Suprapubic skin (tissue), 3 donors: Measurements from ENCODE around the gene POLR3H.

Experiments used
- POLR2A ChIP-seq, 2 donors: fragments of 450-650 bp; IDR thresholded peaks; one replicate each; pipeline ENCODE4 v1.6.1; 2017; ENCODE audit warnings: antibody characterized with exemption in 2 of 2, mild to moderate bottlenecking in 2 of 2, moderate library complexity in 2 of 2
- TF ChIP-seq, protein P1 (sequence below), 2 donors: fragments of 200-600 bp in 1 of 2; fragments of 450-650 bp in 1 of 2; sonication (generic) in 1 of 2; IDR thresholded peaks; one replicate each; pipeline ENCODE4 v1.5.1; 2016 to 2019; ENCODE audit warnings: antibody characterized with exemption in 2 of 2, mild to moderate bottlenecking in 1 of 2, moderate library complexity in 1 of 2

DNA sequence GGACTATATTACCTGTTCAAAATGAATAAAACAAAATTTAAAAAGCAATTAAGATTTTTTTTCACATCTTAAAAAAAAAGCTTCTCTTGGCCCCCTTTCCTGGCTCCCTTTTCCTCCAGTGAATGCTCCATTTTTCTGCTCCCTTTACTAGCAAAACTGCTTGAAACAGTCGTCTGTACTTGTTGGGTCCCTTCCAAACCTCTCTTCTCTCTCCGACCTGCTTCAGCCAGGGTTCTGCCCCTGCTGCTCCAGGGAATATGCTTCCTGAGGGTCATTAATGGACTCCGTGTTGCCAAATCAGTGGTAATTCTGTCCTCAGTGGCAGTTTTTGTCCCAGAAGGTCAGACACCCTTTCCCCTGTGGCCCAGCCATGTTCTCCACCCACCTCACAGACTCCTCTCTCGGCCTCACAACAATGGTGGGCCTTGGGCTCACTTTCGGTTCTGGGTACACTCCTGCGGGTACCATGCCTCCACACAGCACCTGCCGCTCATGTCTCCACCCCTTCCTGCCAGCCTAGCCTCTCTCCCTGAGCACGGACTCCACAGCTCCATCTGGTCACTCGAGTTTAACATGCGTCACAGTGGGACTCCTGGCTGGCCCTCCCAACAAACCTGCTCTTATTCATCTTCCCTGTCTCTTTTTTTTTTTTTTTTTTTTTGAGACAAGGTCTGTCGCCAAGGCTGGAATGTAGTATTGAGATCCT is 7.8 kb upstream of the POLR3H start:
- TF ChIP-seq, protein P1, sequence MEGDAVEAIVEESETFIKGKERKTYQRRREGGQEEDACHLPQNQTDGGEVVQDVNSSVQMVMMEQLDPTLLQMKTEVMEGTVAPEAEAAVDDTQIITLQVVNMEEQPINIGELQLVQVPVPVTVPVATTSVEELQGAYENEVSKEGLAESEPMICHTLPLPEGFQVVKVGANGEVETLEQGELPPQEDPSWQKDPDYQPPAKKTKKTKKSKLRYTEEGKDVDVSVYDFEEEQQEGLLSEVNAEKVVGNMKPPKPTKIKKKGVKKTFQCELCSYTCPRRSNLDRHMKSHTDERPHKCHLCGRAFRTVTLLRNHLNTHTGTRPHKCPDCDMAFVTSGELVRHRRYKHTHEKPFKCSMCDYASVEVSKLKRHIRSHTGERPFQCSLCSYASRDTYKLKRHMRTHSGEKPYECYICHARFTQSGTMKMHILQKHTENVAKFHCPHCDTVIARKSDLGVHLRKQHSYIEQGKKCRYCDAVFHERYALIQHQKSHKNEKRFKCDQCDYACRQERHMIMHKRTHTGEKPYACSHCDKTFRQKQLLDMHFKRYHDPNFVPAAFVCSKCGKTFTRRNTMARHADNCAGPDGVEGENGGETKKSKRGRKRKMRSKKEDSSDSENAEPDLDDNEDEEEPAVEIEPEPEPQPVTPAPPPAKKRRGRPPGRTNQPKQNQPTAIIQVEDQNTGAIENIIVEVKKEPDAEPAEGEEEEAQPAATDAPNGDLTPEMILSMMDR (IDR thresholded peaks at IDR 0.05), result no peak
- TF ChIP-seq POLR2A (IDR thresholded peaks at IDR 0.05), result no peak
